ENCODE data around the gene PIM3. TPM values are rescaled to one million over a fixed set of nuclear protein-coding genes. Genes with fewer than 3 reads are reported as not detected.
"Not testable (repeated sequence)": the region's sequence is repeated elsewhere in the genome, so short reads cannot be mapped to it uniquely, and the experiment has no call there.

PIM3 gene
- total RNA-seq, 1 experiment from 2014 or later: 58.1 TPM

DNA sequence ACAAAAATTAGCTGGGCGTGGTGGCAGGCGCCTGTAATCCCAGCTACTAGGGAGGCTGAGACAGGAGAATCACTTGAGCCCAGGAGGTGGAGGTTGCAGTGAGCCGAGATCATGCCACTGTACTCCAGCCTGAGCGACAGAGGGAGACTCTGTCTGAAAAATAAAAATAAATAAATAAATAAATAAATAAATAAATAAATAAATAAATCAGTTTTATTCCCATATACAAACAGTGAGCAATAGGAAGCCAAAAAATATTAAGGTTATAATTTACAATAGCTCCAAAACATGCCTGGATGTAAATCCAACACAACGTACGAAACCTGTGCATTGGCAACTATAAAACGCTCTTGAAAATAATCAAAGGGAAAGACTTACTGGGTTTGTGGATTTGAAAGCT lies 21.2 kb downstream of the PIM3 start:
- not testable (repeated sequence) for DNase-seq (ENCODE audit: low read depth)

DNA sequence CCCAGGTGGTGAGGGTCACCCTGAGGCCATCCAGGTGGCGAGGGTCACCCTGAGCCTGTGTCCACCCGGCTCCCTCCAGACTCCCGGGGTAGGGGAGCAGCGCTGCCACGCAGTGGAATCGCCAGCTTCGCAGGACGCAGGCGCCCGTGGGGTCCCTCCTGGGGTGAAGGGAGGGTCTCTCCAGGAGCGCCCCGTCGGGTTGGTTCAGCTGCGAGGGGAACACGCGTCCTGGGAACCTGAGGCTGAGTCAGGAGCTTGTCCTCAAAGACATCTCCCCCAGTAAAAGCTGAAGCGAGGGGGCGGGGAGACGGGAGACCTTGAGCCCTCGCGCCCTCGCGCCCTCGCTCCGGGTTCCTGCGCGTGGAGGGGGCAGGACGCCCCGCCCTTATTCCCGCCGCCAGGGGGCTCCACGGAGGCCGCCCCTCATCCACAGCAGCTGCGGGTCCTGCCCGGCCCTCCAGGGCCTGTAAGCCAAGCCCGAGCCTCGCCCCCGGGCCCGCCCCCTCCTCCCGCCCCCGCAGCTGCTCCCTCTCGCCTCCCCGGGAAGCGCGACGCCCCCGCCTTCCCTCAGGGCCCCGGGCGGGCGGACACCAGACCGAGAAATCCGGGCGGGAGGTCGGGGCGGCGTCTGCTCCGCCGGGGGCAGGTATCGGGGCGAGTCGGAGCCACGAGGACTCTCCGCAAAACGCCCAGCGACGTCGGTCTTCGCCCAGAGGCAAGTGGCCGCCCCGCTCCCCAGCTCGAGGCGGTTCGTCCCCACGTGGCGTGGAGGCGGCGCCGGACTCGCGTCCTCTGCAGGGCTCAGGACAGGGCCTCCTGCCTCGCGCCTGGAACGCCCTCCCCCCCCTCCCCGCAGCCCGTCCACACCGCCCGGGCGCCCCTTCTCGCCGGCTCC lies 22.8 kb downstream of the PIM3 start:
- no peak for DNase-seq (ENCODE audit: low read depth)

DNA sequence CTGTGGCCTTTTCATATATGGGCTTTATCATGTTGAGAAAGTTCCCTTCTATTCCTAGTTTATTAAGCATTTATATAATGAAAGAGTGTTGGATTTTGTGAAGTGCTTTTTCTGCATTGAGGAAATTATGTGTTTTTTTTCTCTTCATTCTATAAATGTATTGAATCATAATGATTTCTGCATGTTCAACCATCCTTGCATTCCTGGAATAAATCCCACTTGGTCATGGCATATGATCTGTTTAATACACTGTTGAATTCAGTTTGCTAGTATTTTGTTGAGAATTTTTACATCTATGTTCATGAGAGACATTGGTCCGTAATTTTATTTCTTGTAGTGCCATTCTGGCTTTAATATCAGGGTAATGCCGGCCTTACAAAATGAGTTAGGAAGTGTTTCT lies 25.8 kb downstream of the PIM3 start:
- no peak for DNase-seq (ENCODE audit: low read depth)

DNA sequence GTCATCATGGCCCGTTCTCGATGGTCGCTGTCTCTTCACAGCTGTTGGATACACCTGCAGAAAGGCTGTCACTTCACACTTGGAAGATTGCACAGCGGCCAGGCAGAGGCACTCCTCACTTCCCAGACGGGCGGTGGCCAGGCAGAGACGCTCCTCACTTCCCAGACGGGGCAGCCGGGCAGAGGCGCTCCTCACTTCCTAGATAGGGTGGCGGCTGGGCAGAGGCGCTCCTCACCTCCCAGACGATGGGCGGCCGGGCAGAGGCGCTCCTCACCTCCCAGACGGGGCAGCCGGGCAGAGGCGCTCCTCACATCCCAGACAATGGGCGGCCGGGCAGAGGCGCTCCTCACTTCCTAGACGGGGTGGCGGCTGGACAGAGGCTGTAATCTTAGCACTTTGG lies 29.3 kb downstream of the PIM3 start:
- not testable (repeated sequence) for DNase-seq (ENCODE audit: low read depth)

DNA sequence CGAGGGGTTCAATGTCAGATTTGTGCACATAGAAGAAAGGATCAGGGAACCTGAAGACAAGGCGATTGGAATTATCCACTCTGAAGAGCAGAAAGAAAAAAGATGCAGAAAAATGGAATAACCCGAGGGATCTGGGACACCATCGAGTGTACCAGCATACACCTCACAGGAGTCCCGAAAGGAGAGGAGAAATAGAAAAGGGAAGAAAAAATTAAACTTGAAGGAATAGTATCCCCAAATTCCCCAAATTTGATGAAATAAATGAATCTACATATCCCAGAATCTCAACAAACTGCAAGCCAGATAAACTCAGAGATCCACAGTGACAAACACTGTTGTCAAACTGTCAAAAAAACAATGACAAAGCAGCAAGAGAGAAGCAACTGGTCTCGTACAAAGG lies 30.6 kb downstream of the PIM3 start:
- DNase-seq (ENCODE audit: low read depth): no peak

DNA sequence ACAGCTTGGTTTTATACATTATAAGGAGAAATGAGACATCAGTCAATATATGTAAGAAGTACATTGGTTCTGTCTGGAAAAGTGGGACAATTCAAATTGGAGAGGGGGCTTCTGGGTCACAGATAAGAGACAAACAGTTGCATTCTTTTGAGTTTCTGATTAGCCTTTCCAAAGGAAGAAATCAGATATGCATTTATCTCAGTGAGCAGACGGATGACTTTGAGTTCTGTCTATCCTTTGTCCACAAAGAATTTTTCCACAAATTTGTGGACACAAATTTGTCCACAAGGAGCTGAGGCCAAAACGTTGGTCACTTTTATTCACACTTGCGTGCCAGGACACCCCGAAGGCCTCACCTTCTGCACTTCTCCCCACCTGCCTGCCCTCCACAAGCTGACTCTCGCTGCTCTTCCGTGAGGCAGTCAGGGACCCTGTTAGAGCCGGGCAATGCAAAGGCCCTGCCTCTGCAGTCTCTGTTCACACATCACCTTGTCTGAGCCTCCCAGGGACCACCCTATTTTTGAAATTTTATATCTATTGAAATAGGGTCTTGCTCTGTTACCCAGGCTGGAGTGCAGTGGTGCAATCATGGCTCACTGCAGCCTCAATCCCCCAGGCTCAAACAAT lies 31.4 kb downstream of the PIM3 start:
- no peak for DNase-seq (ENCODE audit: low read depth)

DNA sequence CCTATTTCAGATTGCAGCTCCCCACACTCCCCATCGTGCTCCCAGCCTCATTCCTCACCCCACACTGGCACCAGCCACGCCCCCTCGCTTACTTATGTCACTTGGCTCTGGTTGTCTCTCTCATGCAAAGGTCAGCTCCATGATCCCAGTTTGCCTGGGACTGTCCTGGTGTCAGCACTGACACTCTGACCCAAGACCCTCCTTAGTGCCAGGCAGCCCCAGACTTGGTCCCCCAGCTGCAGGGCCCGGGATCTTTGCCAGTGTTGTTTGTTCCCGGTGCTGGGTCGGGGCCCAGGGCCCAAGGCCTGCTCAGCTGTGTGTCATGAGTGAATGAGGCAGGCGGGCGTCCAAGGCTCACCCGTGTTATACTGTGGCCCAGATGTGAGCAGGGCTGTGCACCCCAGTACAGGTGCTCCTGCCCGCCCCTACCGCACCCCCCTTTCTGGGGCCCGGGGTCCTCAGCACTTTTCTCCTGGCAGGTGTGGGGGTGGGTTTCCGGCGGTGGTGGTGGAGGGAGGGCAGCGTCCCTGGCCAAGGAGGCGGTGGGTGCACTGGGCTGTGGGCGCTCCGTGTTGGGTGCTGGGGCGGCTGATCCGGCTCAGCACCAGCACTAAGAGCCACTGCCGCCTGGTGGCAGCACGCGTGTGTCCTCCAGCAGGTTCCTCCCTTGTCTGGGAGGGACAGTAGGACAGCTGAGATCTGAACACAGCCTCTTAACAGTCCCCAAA lies 32.5 kb downstream of the PIM3 start:
- DNase-seq (ENCODE audit: low read depth): peak; percentile 31

DNA sequence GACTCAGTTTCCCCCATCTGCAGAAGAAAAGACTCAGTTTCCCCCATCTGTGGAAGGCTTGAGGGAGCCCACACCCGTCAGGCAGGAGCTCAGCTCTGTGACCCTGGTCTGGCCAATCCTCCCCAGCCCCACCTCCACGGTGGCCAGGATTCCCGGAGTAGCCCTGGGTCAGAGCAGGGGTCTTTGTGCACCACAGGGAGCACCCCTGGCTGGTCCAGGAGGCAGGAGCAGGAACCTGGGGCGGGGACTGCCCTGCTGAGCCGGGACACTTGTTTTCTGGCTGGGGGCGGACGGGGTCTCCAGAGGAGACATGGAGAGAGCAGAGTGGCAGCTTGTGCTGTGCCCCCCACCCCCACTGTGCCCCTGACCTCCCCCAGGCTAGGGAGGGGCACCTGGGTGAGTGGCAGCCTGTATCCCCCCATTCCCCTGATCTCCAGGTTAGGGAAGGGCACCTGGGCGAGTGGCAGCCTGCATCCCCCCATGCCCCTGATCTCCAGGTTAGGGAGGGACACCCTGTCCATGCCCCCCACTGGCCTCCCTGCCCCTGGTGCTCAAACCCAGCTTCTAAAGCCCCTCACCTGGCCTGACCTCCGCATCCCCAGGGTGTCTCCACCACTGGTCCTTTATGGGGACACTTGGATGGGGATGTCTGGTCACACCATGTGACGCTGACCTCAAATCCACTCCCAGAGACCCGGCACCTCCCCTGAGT lies 33.2 kb downstream of the PIM3 start:
- no peak for DNase-seq (ENCODE audit: low read depth)

DNA sequence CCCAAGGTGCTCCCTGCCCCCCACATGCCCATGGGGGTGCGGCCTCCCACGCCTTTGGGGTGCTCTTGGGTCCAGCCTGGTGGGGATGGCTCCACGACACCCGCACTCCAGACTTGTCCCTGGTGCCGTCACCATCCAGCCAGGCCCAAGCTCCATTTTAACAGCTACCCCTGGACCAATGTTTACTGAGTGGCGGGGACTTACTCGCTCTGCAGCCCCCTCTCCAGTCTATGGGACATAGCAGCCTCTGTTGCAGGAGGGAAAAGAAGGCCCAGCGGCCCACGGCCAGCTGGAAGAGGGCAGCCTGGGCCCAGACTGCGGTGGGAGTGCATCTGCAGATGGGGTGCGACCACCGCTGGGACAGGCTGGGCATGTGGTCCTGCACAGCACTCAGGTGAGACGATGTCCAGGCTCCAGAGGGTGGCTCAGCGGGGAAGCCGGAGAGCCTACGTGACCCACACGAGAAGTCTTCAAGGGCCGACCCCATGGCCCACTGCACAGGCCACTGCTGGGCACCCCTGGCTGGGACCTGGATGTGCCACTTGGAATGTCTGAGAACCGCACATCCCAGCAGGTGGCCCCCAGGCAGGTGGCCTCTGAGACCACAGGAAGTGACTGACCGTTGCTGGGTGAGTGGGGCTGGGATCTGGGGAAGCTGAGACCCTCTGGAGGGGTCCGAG lies 33.9 kb downstream of the PIM3 start:
- DNase-seq (ENCODE audit: low read depth): no peak

DNA sequence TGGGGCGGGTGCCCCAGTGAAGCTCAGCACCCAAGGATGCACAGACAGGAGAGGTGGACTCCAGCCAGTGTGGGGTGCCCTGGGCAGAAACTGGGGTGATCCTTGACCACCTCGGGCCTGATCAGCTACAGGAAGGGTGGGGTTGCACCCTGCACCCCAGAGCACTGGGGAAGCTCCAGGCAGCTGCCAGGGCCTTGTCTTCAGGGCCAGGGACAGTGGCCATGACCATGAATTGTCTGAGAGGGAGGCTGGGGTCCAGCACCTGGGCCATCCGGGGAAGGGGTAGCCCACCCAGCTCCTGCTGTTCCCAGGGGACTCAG lies 34.4 kb downstream of the PIM3 start:
- DNase-seq (ENCODE audit: low read depth): no peak

DNA sequence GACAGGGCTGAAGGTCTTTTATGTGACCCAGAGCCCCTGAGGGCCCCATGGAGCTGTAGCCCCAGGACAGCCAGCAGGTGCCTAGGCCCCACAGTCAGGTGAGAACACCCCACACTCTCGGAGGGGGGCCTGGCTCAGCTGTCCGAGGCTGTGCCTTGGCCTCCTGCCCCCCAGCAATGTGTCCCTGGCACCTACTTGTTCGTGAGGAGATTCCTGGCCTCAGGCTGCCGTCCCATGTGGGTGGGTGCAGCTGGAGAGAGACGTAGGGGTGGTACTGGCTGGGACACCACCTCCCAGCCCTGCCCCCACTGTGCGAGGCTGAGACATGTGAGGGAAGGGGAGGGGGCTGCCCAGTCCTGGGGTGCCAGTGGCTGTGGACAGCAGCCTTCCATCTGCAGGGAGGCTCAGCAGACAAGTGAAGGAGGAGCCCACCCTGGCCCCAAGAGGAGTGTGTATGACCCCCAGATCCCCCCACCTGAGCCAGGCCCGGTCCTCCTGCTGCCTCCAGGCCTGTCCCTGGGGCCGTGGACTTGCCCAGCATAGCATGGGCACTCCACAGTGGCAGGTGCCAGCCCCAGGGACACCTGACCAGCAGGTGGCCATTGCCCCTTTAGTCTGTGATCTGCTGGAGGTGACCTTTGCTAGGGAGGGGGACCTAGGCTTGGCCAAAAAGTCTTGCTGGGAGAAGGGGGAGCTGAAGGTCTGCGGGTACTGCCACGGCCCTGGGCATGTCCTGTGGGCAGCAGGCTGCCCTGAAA lies 35.0 kb downstream of the PIM3 start:
- no peak for DNase-seq (ENCODE audit: low read depth)

DNA sequence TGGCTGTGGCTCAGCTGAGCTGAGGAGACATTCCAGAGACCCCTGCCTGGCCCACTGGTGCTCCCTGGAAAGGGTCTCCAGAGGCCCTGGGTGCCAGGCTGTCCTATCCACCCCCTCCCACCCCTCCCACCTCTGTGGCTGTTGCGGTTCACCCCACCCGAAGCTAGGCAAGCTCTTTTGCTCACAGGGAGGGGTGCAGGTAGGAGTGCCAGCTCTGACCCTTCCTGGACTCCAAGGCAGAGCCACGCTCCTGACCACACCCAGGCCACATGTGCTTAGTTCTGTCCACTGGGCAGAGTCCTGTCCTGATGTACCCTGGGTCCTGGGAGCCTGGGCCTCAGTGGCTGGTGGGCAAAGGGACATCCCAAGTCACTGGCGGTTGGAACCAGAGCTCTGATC lies 35.5 kb downstream of the PIM3 start:
- DNase-seq (ENCODE audit: low read depth): no peak

DNA sequence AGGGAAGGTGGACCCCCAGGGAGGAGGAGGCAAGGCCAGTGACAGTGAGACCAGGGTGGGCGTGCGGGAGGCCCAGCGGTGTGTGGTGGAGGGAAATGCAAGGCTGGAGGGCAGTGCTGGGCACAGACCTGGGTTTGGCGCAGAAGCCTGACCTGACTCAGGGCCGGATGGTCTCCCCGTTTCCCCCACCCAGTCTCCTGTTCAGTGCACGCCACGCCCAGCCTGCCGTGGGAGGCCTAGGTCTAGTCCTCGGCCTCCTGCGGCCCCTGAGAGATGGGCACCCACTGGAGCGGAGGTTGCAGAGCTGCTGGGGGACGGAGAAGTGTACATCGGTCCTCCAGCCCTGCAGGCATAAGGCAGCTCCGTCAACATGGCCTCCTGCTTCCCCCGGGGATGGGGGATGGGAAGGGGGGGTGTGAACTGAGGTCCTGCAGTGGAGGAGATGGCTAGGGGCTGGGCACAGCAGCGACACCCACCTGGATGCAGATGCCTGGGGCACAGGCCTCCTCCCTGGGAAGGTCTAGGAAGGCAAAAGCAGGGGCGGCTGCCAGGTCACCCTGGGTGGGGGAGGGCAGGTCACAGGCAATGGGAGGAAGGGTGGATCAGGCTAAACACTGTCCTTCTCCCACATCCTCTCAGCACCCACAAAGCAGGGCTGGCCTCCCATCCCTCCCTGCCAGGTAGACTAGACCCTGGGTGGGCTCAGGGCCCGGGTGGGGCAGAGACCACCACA lies 36.1 kb downstream of the PIM3 start:
- DNase-seq (ENCODE audit: low read depth): no peak

DNA sequence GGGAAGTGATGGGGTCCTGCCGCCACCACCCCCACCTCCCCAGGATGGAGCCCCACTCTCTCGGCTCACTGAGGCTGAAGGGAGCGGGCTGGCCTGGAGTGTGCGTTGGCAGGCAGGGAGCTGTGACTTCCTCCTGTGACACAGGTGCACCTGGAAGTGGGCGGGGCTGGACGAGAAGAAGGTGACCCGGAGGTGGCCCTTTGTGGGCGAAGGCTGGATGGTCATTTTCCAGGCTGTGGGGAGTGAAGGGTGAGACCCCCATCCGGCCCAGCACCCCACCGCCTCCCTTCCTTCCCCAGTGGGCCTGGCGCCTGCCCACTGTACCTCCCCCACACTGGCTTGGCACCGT lies 36.7 kb downstream of the PIM3 start:
- no peak for DNase-seq (ENCODE audit: low read depth)

DNA sequence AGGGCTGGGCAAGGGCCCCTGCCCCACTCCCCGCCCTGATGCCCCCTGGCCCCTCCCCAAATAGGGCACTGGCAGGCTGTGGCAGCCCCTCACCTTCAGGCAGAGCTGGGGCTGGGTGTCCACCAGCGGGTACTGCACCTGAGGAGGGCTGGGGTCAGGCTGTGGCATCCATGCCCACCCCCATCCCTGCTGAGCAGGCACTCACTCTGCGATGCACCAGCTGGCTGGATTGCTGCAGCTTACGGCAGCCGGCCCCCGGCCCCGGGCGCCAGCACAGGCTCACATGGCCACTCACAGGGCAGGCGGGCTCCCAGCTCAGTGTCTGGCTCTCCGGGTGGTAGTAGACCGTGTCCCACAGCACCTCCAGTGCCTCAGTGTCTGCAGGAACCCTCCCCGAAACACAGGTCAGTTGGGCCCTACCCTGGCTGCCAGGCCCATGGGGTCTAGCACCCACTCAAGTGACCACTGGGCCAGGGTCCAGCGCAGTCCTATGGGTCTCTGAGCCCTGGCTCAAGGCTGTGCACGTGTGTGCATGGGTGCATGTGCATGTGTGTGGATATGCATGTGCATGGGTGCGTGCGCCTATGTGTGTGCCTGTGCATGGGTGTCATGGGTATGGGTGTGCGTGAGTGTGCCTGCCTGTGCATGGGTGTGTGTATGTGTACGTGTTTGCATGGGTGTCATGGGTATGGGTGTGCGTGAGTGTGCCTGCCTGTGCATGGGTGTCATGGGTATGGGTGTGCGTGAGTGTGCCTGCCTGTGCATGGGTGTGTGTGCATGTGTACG lies 37.6 kb downstream of the PIM3 start:
- no peak for DNase-seq (ENCODE audit: low read depth)

DNA sequence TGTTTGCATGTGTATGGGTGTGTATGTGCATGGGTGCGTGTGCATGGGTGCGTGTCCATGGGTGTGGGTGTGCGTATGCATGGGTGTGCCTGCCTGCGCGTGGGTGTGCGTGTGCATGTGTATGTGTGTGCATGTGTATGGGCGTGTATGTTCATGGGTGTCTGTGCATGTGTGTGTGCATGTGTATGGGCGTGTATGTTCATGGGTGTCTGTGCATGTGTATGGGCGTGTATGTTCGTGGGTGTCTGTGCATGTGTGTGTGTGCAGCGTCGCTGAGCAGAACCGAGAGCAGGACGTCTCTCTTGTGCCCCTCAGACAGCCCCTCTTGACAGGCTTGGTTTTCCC lies 38.1 kb downstream of the PIM3 start:
- no peak for DNase-seq (ENCODE audit: low read depth)

DNA sequence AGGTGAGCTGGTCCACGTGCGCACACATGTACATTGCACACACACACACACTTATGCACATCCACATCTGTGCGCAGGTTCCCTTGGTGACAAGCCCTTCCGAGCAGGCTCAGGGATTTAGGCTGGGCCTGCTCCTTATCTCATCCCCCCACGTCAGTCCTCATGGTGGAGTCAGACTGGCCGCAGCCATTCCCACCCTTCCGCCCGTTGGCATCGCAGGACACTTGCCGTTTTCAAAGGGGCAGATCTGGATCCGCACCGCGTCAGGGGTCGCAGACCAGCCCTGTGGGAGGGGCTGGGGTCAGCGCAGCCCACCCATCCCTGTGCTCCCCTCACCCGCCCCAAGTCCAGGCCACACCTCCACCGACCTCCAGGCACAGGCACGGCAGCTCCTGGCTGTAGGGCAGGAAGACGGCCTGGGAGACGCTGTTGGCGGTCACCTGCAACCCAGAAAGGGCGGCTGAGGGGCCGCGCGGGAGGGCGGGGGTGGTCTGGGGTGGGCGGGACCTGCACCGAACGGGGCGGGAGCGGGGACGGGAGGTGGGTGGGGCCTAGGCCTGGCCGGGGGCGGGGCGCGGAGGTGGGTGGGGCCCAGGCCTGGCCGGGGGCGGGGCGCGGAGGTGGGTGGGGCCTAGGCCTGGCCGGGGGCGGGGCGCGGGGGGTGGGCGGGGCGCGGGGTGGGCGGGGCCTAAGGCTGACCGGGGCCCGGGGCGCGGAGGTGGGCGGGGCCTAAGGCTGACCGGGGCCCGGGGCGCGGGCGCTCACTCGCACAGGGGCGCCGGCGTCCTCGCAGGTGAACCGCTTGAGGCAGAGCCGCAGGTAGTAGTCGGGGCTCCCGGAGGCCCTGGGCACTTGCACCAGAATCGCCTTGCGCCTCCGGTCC lies 38.7 kb downstream of the PIM3 start:
- no peak for DNase-seq (ENCODE audit: low read depth)

DNA sequence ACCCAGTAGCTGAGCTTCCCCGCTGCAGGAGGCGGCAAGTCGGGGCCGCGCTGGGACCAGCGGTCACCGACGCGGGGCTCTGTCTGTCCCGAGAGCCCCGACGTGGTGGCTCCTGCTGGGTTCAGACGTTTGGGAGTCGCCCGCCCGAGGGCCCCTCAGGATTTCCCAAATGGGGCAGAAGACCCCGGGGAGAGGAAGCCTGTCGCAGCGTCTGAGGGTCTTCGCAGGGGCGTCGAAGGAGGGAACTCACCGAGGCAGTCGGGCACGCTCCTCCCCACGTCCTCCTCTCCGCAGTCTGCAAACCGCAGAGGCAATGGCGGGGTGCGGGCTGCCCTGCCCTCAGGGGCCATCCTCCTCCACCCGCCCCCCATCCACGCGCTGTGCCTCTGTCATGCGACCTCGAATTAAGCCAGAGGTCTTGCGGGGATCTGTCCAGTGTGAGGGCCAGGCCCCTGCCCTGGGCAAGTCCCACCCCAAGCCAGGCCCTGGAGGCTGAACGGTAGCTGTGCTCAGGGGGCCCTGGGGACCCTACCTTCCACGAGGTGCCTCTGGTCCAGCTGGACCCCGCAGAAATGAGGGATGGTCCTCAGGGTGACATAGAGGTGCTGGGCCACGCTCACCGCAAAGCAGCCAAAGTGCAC lies 39.5 kb downstream of the PIM3 start:
- DNase-seq (ENCODE audit: low read depth): no peak
